Measurements from ENCODE around the gene C12orf43. TPM values are rescaled to one million over a fixed set of nuclear protein-coding genes. Genes with fewer than 3 reads are reported as not detected.

Gene C12orf43
- total RNA-seq, 6 experiments from 2014 or later, result 6.7 to 12.2 (median 8.8) TPM

GRCh38 chr12:121033625-121034349 lies 17.5 kb upstream of the C12orf43 start:
- H3K4me3 ChIP-seq, result no peak overlapping the region
- no peaks in the 10 kb centered on the region for H3K9me3 ChIP-seq
- DNase-seq, result no peak
- WGBS (ENCODE audit: insufficient coverage, low coverage, low lambda C conversion rate, missing lambda C conversion rate), result 71% methylated on average over 6 of the region's 10 CpGs
- ATAC-seq, result peak in 3 of 4 donors; percentile 29 to 35 (median 29)
- TF ChIP-seq CTCF (IDR thresholded peaks at IDR 0.05) (no peak), POLR2A (IDR thresholded peaks at IDR 0.05) (no peak)
- no peaks in the 10 kb centered on the region for H3K36me3 ChIP-seq
- intact Hi-C loops (cut with DNase I), result no loop called here
- H3K27ac ChIP-seq, result no peak overlapping the region
- H3K27me3 ChIP-seq, result no peaks in the 10 kb centered on the region
- H3K4me1 ChIP-seq, result peaks cover 0 to 7% (median 0%) of the 10 kb centered on the region in 4 donors

GRCh38 chr12:121030576-121031212 lies 14.4 kb upstream of the C12orf43 start:
- TF ChIP-seq POLR2A (IDR thresholded peaks at IDR 0.05) (no peak), CTCF (IDR thresholded peaks at IDR 0.05) (no peak)
- H3K27me3 ChIP-seq, result no peaks in the 10 kb centered on the region
- DNase-seq (no peak), ATAC-seq (no peak)
- WGBS (ENCODE audit: insufficient coverage, low coverage, low lambda C conversion rate, missing lambda C conversion rate), result 74% methylated on average over 8 of the region's 10 CpGs
- intact Hi-C loops (cut with DNase I), result no loop called here
- H3K36me3 ChIP-seq, result no peaks in the 10 kb centered on the region
- H3K9me3 ChIP-seq, result no peaks in the 10 kb centered on the region
- H3K4me3 ChIP-seq, result no peak overlapping the region
- H3K27ac ChIP-seq, result no peak overlapping the region
- peaks cover 0 to 13% (median 3%) of the 10 kb centered on the region in 4 donors for H3K4me1 ChIP-seq

GRCh38 chr12:121026274-121027045 lies 10.2 kb upstream of the C12orf43 start:
- DNase-seq (no peak), ATAC-seq (peak; percentile 26 to 55 (median 42))
- no peaks in the 10 kb centered on the region for H3K9me3 ChIP-seq
- TF ChIP-seq CTCF (IDR thresholded peaks at IDR 0.05), result peak in 3 of 4 donors; percentile 15 to 31 (median 17)
- no peak for TF ChIP-seq POLR2A (IDR thresholded peaks at IDR 0.05)
- peaks cover 0 to 39% (median 7%) of the 10 kb centered on the region in 4 donors for H3K4me1 ChIP-seq
- 55% methylated on average over 4 of the region's 10 CpGs for WGBS (ENCODE audit: insufficient coverage, low coverage, low lambda C conversion rate, missing lambda C conversion rate)
- no peaks in the 10 kb centered on the region for H3K27me3 ChIP-seq
- H3K4me3 ChIP-seq, result no peak overlapping the region
- intact Hi-C loops (cut with DNase I), result no loop called here
- H3K27ac ChIP-seq, result peak overlapping the region; percentile 69 to 98 (median 93)
- H3K36me3 ChIP-seq, result no peaks in the 10 kb centered on the region

GRCh38 chr12:121025442-121026226 lies 9.3 kb upstream of the C12orf43 start:
- 27% methylated on average over 11 of the region's 11 CpGs for WGBS (ENCODE audit: insufficient coverage, low coverage, low lambda C conversion rate, missing lambda C conversion rate)
- peak; percentile 88 to 95 (median 92) for ATAC-seq
- no peak overlapping the region for H3K4me3 ChIP-seq
- DNase-seq, result peak; percentile 78 to 92 (median 90)
- peak overlapping the region; percentile 69 to 98 (median 93) for H3K27ac ChIP-seq
- TF ChIP-seq POLR2A (IDR thresholded peaks at IDR 0.05) (no peak), CTCF (IDR thresholded peaks at IDR 0.05) (no peak)
- H3K36me3 ChIP-seq, result no peaks in the 10 kb centered on the region
- intact Hi-C loops (cut with DNase I), result no loop called here
- no peaks in the 10 kb centered on the region for H3K27me3 ChIP-seq
- no peaks in the 10 kb centered on the region for H3K9me3 ChIP-seq
- peaks cover 0 to 44% (median 7%) of the 10 kb centered on the region in 4 donors for H3K4me1 ChIP-seq

All from right lobe of liver (tissue), 6 donors.